Effector CD4-positive, alpha-beta T cell (primary cell): ENCODE results near the gene FLVCR1.
"Not testable (repeated sequence)": the region's sequence is repeated elsewhere in the genome, so short reads cannot be mapped to it uniquely, and the experiment has no call there.

Experiments used
- DNase-seq: peaks from one replicate; pipeline ENCODE4 v3.0.0-alpha.2; 2020
- total RNA-seq: gene quantifications from one replicate; lab custom pipeline; 2026; lab: John Stamatoyannopoulos, UW

FLVCR1 gene
- 12.4 reads per million, percentile 36 among the genes with 10 or more reads in this experiment for total RNA-seq

GRCh38 chr1:212857992-212858460, at the start of gene FLVCR1:
Gene FLVCR1, plus strand, starts transcription at chr1:212858275. Its CDS starts 178 bp downstream, at chr1:212858453.
- DNase-seq: peak; percentile 87

DNA sequence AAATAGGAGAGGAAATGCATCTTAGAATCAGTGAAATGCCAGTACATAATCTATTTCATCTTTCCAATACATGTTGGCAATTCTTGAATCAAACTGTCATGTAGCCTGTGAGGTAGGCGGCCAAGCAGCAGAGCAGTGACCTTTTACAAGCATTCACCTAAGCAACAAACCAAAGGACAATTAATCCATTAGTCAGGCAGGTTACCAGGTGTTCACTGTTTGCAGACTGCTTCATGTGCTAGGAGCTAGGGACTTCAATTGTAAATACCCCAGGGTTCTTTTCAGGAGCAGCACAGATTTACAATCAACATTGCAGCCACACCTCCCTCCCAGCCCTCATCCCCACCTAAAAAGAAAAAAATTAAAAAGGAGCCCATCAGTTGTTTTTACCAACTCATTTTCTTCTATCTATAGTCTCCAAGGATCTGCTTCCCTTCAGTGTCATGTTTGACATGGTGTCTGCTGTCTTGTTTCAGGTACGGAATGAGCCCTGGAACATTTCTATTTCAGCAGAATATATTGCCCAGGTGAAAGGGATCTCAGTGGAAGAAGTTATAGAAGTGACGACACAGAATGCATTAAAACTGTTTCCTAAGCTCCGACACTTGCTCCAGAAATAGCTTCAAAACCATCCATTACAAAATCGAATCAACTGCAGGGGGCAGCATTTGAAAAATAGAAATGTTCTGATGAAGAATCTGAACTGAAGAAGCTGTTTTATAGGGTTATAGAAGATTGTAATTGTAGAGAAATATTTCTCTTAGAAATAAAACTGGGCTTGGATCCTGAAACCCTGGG, 43.3 kb upstream of the FLVCR1 start:
- no peak for DNase-seq

DNA sequence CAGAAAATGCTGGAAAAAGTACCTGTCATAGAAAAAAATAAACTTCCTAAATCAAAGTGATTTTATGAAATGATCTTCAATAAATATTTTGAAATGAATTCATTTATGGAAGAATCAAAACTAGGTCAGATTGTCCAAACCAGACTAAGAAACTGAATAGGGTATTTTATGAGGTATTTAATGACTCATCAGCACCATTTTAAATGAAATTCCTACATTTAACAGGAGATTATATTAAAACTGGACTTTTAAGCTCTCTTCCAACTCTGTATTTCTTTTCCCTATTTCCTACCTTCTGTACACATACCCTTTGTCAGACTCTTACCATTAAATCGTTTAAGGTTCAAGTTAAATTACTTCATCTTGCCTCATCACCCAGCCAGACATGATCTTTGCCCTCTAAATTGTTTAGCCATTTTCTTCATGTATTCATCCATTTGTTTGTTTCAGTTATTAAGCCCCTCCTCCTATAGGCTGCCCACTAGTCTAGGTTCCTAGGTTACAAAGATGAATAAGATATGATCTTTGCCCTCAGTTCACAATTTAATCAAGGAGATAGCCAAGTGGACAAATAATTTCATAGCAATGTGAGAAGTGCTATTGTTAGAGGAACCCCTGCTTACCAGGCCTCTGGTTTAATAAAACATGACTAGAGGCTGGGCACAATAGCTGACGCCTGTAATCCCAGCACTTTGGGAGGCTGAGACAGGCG, 41.4 kb upstream of the FLVCR1 start:
- DNase-seq: no peak

DNA sequence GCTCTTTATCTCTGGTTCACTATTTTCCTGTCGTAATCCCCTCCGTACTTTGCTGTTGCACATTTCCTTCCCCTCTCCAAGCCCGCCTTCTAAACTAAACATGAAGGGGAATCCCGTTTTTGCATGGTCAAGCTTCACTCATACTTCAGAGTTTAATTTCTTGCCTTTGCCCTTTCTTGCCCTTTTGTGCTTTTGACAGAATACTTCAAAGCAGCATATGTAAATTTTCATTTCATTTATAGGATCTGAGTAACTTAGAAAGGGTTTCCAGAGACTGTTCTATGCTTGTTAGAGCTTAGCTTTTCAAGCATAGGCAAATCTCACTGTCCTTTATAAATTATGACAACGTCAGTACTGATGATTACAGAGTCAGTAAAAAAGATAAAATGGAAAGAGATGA, 38.3 kb upstream of the FLVCR1 start:
- DNase-seq: no peak

GRCh38 chr1:212820969-212821368, 37.1 kb upstream of the FLVCR1 start:
- no peak for DNase-seq

DNA sequence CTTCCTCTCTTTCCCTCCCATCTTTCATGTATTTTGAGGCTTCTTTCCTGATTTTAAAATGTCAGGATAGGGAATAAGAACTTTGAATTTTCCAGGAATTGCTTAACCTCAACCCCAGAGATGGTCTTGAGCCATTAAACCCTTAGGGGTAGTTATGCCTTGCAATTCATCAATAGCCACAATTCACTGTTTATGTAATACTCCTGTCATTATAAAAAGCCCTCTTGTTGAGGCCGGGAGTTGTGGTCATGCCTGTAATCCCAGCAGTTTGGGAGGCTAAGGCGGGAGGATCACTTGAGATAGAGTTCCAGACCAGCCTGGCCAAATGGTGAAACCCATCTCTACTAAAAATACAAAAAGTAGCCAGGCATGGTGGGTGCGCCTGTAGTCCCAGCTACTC, 35.1 kb upstream of the FLVCR1 start:
- no peak for DNase-seq

GRCh38 chr1:212824201-212824600, 33.9 kb upstream of the FLVCR1 start:
- DNase-seq: no peak

- no peak for DNase-seq
Observed at GRCh38 chr1:212825798-212826452, 32.1 kb upstream of the FLVCR1 start.

DNA sequence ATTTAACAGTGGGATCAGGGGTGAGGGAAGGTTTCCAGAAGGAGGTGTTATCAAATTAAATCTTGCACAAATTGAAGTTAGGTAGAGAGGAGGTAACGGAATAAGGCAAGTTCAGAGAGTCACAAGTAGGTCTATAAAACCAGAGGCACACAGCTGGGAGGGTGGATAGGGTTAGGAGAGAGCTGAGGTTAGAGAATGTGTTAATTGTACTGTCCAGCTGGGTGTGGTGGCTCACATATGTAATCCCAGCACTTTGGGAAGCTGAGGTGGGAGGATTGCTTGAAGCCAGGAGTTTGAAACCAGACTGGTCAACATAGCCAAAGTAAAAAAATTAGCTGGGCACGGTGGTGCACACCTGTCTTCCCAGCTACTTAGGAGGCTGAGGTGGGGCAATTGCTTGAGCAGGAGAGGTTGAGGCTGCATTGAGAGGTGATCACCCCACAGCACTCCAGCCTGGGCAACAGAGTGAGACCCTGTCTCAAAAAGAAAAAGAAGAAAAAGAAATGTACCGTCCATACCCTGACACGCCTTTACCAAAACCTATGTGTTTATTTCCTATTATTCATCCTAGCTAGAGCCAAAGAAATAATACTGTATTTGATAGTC, 30.8 kb upstream of the FLVCR1 start:
- DNase-seq: no peak

GRCh38 chr1:212827831-212828278, 30.2 kb upstream of the FLVCR1 start:
- no peak for DNase-seq

- no peak for DNase-seq
Observed at GRCh38 chr1:212828395-212828794, 29.7 kb upstream of the FLVCR1 start.

- not testable (repeated sequence) for DNase-seq
Observed at GRCh38 chr1:212833211-212834207, 24.6 kb upstream of the FLVCR1 start.

GRCh38 chr1:212838145-212838544, 19.9 kb upstream of the FLVCR1 start:
- no peak for DNase-seq

DNA sequence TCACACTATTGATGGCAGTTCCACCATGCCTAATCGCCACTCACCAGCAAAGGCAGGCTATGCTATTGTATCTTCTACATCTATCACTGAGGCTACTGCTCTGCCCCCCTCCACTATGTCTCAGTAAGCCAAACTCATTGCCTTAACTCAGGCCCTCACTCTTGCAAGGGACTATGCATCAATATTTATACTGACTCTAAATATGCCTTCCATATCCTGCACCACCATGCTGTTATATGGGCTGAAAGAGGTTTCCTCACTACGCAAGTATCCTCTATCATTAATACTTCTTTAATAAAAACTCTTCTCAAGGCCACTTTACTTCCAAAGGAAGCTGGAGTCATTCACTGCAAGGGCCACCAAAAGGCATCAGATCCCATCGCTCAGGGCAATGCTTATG, 13.6 kb upstream of the FLVCR1 start:
- DNase-seq: not testable (repeated sequence)

DNA sequence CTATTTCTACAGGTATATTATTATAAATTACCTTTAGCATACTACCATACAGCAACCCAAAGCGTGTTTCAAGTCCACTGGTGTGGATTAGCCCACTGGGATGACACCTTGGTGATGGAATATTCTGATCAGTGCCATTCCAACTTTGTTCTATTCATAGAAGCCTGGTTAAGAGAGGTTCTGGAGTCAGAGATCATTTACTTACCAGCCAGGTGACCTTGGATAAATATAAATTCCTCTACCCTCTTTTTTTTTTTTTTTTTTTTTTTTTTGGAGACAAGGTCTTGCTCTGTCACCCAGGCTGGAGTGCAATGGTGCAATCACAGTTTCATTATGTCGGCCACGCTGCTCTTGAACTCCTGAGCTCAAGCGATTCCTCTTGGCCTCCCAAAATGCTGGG, 10.5 kb upstream of the FLVCR1 start, which contains the start of gene SPATA45:
SPATA45 (minus strand) TSS at position 101 of the 400 bp plus-strand sequence. CDS start 11,500 bp downstream, outside the sequence.
- no peak for DNase-seq

- no peak for DNase-seq
Observed at GRCh38 chr1:212852105-212852688, 5.9 kb upstream of the FLVCR1 start.

DNA sequence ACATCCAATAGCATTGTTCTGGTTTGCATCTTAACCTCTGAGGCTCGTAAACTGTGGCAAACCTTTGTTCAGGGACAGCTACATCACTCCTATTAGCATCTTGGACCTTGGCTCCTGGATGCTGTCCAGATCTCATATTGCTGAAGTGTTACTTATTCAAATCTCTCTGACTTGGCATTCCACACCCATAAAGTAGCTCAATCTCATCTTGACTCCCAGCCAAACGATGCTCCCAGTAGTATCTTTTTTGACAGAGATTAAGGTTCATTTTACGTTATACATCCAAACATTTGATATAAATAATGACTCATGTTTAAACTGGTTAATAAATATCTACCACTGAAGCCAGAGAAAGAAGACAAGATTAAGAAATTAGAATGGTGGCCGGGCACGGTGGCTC, 4.4 kb upstream of the FLVCR1 start:
- no peak for DNase-seq

GRCh38 chr1:212856755-212857154, 1.3 kb upstream of the FLVCR1 start:
- no peak for DNase-seq

GRCh38 chr1:212858461-212859265, 588 bp downstream of the FLVCR1 start:
- DNase-seq: no peak
